Bone marrow (tissue), 2 donors: ENCODE results near the gene MSI2.

ENCODE experiments used
- DNase-seq, 2 donors: peaks; one replicate each; lab custom pipeline; 2025; lab: John Stamatoyannopoulos, UW

MSI2 gene

DNA sequence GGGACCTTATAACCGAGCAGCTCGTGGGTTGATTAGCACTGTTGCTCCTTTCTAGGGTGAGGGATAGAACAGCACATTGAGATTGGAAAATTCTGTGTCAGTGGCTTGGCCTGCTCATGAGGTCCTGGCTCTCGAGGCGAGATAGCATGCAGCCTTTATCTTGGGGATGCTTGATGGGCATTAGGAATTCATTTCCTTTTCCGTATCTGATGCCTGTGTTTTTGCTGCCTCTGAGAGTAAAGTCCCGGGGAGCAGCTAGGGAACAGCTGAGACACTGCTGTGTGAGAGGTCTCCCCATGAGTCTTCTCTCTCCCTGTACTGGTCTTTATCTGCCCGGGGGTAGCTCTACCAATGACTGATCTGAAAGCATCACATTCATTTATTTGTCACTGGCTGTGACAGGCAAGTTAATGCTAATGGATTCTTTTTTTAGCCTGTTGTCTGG is 14.5 kb downstream of the MSI2 start:
- DNase-seq, result no peak

DNA sequence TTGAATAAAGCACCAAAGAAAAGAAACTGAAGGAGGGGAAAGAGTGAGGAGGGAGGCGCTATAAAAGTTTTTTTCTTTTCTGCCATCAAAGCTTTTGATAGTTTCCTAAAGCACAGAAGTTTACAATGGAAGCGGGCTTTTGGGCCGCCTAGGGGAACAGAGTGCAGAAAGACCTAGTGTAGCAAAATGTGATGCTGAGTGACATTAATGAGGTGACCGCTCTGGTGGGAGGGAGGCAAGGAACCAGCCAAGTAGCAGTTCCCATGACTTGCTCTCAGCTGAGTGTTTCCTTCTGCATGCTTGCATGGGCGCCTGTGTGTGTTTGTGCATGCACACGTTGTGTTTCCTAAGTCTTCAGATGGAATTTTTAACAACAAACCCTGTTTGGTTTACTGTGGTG is 15.5 kb downstream of the MSI2 start:
- no peak for DNase-seq

DNA sequence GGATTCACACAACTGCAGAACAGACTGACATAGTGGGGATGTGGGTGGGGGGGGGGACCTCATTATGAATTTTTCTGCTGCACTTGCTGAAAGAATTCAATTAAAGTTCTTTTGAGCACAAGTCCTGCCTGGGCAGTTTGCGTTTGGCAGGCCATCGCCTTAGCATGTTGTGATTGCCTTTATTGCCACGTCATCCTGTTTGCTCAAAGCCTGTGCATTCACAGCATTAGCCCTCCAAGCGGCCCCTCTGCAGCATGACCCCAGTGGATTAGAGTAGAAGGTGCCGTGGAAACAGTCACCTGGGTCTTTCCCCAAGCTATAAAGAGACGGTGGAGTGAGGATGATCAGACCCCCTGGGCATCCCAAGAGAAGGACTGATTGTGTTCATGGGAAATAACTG is 17.2 kb downstream of the MSI2 start:
- no peak for DNase-seq

DNA sequence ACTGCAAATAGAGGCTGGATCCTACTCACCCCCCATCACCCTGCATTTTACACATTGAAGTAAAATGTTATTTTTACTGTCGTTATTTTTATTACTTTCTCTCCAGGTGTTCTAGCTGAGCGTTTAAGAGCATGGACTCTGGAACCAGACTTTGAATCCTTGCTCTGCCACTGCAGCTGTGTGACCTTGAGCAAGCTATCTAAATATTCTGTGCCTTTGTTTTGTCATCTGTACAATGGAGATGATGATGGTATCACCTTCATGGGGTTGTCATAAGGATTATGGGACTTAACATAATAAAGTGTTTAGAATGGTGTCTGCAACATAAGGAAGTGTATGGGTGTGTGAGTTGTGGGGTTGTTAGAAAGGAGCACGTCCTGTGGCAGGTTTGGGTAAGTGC is 17.8 kb downstream of the MSI2 start:
- no peak for DNase-seq

DNA sequence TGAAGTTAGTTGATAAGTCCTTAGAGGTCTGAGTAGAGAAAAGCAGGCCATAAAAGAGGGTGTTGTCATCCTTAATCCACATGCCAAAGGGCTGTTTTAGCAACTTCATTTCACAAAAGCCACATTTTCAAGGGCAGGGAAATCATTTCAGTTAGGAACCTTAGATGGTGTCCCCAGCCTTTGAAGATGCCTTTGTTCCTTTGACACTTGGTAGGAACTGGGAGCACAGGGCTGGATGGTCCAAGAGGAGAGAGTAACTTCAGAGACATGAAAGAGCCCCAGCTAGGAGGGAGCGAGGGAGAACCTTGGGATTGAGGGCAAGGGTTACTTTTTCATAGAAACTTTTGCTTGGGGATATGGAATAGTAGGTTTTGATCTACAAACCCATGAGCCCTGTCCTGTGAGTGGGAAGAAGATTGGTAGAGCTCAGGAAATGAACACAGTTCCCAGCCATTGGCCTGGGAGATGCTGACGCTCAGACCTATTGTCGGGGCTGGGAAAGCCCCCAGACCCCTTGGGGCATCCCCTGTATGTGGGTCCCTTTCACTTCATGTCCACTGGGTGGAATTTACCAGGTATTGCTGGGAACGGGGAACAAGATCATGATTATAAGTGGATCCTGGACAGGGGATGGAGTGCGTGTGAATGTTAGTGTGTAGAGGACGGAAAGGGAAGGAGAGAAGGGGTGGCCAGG is 18.9 kb downstream of the MSI2 start:
- no peak for DNase-seq

DNA sequence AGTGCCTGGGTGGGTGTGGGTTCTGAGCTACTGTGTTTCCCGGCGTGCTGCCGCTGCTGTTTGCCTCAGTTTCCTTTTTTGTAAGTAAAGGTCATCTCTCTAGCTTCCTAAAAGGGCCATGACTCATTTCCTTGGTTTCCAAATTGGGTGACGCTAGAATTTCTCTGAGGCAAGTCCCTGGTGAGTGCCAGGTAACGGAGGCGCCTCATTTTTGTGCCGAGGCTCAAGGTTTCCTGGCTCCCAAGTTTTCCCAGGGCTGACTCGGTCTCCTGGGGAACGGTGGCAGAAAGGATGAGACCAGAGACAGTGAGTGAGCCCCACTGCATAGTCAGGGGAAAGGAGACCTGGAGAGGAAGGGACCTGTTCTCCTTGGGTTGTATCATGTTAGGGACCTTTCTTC is 20.3 kb downstream of the MSI2 start:
- no peak for DNase-seq

DNA sequence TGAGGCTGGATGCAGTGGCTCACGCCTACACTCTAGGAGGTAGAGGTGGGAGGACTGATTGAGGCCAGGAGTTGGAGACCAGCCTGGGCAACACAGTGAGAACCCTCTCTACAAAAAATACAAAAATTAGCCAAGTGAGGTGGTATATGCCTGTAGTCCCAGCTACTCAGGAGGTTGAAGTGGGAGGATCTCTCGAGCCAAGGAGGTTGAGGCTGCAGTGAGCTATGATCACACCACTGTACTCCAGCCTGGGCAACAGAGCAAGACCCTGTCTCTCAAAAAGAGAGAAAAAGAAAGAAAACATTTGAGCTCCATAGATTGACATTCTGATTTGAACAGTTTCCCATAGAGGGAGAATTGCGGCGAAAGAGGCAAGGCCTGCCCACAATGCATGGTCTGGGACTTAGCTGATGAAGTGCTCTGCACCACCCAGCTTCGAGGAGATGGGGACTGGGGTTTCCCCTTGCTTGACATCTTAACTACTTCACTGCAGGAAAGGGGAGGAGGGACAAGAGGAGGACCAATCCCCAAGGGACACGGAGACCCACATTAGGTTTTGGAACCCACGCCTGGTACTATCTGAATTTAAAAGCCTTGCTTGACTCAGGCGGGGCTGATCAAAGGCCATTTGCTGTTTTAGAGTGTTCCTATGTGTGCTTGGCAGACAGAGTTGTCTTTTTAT is 21.7 kb downstream of the MSI2 start:
- no peak for DNase-seq

DNA sequence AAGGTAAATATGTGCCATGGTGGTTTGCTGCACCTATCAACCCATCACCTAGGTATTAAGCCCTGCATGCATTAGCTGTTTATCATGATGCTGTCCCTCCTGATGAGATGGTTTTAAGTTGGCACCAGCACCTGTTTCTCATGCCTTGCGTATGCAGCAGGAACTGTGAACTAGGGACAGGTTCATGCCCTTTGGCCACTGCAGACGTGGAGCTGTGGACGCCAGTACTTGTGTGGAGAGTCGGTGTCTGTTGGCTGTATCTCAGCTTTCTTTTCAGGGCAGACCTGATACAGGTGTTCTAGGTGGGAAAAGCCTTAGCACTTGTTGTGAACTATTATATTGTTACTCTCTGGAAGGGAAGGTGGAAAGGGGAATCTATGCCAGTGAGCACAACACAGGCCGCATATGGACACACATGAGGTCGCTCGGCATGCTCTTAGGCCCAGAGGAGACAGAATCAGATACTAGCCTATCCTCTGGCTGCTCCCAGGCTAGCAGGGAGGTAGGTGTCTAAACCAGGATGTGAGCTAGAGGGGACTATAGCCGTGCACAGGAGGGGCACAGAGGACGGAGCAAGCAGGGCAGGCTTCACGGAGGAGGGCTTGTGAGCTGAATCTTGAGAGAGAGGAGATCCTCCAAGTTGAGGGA is 22.5 kb downstream of the MSI2 start:
- no peak for DNase-seq

DNA sequence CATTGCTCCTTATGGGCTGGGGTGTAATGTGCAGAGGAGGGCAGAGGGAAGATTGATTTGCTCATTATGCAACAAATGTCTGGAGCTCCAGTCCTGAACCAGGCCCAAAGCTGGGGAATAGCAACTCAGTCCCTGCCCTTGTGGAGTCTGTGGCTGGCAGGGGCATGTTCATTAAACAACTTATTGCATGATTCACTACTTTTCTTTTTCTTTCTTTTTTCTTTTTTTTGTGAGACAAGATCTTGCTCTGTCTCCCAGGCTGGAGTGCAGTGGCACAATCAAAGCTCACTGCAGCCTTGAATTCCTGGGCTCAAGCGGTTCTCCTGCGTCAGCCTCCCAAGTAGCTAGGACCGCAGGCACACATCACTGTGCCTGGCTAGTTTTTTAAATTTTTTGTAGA is 23.1 kb downstream of the MSI2 start:
- DNase-seq, result no peak

DNA sequence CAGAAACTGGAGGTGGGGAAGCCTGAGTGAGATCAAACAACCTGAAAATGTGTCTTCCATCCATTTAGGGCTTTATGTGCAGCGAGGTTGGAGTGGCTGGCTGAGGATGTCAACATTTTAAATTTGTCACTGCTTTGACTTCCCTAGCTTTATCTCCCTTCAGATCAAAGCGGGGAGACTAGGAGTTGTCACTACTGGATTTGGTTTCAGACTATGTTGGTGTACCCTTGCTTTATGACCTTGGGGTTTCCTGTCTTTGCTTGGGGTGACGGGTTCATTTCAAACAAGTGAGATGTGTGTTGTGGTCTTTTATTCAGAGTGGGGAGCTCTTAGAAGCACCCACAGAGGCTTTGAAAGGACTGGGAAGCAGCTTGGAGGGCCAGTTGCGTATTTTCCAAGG is 25.6 kb downstream of the MSI2 start:
- DNase-seq, result peak in 1 of 2 donors; percentile 26

DNA sequence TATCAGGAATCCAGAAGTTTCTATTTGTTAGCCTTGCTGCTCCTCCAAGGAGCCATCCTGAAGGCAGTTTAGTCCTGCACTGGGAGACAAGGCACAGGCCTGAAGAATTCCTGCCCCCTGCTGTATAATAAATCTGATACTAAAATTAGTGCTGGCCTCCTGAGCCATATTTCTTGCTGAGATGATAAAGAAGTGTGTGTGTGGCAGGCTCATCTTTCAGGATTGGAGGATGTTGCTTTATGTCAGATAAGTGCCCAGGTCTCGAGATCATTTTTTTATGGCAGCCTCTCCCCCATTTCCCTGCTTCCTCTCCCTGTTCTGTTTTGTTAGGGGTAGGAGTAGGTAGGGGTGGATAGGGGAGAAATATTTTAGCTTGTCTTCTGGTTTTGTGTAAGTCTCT is 26.0 kb downstream of the MSI2 start:
- DNase-seq, result no peak

DNA sequence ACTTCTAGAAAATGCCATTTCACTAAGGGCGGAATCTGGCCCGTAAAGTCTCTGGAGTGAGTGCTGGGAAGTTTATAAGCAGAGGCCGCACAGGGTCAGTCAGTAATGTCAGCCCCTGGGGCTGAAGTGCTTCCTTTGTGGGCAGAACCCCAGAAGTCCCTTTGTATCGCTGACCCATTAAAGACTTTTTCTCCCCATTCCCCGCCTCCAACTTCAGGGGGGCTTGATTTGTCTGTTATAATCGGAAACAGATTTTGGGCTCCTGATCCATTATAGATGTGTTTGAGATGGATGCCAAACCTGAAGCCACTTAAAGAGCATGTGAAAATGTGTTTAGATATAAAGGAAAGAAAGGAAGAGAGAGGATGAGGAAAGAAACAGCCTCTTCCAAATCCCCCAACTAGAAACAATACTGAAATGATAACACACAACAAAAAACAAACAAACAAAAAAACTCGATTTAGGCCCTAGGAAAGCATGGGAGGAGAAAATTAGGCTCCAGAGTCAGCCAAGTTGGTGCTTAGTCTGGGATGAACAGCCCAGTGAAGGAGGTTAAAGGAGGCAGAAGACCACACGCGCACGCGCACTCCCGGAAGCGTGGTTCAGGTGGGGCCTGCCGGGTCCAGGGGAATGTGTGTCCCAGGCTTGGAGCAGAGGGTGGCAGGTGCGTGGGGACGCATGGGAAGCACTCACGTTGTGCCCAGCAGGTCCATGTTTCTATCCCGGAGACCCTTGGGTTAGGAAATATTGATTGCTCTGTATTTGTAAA is 27.1 kb downstream of the MSI2 start:
- no peak for DNase-seq

DNA sequence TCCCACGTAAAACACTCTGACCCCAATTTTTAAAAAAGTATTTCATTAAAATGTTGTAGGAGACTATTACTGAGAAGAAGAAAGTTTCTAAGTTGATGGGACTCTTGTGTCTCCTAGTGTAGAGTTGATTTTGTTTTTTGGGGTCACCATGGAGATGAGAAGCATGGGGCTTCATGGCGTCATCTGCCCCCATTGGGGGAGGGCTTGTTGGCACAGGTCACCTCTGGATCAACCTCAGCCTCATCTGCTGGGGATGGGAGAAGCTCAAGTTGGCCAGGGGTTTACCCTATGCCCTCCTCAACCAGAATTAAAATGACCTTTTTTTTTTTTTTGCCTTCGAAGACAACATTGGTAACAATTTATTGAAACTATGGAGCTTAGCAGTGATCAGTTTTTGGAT is 28.3 kb downstream of the MSI2 start:
- no peak for DNase-seq

DNA sequence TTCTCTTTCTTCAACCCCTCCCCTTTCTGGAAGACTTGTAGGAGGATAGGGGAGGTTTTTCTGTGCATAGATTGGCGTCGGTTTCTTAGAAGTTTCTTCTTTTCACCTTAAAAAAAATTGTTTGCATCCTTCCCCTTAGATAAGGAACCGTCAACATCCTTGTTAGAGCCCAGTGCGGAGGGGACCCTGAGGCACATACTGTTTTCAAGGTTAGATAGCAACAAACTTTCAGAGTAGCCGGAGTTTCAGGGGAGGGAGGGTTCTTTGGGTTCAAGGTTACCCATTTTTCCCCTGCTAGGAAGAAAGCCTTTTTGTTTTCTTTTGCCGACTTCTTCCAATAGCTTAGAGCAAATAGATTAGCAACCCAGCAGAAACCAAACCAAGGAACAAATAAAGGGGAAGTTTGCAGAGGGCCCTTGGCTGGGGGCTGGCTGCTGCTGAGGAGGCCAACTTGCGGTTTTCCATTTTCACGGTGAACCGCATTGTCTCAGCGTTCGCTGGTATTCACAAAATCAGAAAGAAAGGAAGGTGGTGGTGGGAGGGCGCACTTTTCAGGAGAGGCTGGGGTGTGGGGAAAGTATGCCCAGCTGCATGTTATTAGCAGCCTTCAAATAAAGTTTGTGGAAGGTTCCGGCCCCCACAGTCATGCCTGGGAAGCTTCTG is 28.8 kb downstream of the MSI2 start:
- peak; percentile 25 to 72 for DNase-seq

DNA sequence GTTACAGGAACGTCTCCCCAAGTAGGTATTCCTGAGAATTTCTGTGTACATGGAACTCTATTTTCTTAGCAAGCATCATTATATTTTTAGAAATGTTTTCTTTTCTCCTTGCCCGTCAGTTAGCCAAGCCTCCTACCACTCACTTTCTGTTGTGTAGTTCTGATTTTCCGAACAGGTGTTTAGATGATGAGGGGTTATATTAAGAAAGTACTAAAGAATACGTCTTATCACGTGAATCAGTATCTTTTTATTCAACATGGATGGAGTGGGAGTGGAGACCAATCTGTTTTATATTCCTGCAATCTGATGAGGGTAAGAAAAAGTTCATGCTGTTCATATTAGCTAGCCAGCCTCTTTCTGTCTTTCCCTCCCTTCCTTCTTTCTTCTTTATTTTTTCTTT is 29.4 kb downstream of the MSI2 start:
- DNase-seq, result no peak

DNA sequence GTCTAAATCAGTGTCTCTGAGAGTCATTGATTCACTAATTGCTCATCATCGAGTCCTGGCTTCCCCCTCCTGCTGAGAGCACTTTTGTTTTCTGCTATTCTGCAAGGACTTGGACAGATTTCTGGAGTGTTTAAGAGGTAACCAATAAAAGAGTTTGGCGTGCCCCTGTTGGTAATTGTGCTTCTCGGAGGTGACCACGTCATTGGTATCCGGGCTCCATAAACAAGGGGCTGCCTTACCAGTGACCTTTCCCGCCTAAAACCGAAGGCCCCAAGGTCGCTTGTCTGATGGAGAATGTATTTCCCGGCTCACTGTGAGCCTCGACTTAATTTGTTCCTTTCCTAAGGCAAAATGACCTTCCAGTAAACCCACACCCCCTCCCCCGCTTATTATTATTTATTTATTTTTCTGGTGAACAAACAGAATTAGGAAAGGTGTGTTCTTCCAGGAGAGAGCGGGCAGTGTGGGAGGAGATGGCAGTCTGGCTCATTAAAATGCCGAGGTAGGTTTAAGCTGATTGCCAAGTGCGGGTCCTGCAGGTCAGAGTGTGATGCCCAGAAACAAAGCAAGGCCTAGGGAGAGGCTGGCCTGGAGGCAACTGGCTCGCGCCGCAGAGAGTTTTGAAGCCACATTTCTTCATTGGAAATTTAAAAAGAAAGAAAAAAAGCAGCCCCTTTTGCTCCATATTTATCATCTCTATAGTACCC is 30.2 kb downstream of the MSI2 start:
- no peak for DNase-seq

DNA sequence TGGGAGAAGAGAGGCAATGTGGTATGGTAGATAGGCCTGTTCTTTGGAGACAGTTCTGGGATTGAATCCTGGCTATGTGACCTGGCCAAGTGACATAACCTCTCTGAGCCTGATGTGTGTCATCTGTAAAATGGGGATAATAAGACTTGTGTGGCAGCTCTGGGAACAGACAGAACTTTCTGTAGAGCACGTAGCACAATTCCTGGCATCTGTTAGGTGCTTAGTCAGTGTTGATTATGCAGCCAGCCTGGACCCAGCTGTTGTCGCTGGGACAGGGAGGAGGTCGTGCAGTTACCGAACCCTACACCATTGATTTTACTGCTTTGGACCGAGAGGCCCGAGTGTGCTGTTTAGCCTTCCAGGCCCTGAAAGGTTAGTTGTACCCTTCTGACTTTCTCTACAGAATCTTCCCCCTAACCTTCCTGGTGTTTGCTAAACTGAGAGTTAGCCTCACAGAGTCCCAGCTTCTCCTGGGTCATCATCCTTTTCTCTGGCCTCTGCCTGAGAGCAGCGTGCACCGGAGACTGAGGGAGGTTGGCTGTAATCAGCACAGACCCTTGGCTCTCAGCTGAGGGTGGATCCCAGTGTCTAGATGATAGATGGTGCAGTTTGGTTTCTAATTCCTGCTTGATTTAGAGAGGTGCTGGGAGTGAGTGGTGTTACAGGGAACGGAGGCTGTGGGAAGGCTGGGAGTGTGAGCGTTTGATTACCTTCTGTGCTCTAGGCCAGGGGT is 31.9 kb downstream of the MSI2 start:
- DNase-seq, result no peak

DNA sequence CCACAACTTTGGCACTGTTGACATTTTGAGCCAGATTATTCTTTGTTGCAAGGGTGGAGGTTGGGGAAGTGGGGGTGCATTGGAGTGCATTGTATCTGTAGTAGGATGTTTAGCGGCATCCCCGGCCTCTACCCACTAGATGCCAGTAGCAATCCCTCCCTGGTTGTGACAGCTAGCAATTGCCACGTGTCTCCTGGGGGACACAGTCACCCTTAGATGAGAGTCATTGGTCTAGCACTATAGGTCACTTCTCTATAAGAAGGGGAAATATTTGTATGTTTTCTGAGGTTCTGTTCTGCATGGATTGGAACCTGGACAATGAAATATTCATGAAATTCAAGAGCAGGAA is 32.4 kb downstream of the MSI2 start:
- DNase-seq, result peak in 1 of 2 donors; percentile 19

DNA sequence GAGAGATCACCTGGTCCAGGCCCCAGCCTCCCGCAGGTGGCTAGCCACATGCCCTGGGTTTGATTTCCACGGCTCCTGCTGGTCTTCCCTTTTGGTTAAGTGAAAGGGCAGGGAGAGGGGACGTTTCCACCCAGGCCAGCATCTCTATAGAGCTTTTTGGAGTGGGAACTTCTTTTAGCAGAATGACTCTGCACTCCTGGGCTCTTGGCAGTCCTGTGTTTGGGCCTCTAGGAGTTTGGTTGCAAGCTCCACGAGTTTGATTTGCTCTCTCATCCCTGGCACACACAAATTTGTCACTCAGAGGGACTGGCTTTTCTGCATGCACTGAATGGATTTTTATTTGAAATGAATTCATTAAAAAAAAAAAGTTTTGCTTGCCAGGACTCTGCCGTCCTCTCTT is 32.8 kb downstream of the MSI2 start:
- no peak for DNase-seq

DNA sequence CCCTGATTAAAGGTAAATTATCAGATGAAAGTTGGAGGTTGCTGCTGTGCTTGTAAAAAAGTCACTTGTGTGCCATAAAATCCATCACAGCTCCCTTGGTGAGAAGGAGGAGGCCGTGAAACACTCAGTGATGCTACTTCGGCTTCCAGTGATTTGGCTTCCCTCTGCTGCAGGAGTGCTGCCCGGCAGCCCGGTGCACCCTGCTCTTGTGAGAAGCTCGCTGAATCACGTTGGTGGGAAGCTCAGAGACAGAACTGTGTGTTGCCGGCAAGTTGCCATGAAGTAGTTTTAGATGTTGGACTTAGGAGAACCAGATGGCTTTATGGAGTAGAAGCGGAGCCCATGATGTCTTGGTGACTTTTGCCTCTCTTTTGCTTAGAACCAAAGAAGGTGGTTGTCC is 33.3 kb downstream of the MSI2 start:
- DNase-seq, result no peak

DNA sequence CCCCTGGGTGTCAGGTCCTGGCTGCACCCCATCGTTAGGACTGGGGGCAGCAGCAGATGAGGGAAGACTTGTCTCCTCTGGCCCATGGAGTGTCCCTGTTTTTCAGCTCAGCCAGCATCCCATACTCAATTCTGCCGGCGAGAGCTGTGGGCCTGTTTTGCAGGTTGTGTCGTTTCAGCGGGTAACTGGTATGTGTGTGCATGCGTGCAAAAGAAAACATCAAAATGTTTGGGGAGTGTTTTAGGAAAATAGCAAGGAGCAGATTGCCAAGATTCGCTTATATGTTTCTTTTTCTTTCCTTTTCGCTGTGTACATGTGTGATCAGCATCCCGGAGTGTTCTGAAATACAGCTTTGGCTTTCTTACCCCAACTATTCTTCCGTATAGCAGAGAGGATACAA is 34.7 kb downstream of the MSI2 start:
- DNase-seq, result no peak
